Activated CD8-positive, alpha-beta memory T cell treated with anti-CD3 and anti-CD28 coated beads for 36 hours (primary cell): ENCODE measurements around the gene SCGN. TPM values are rescaled to one million over a fixed set of nuclear protein-coding genes. Genes with fewer than 3 reads are reported as not detected.

Experiments
- CTCF ChIA-PET: fragments of 350-600 bp; sonication (Branson Sonifier 250); formaldehyde crosslinking; loops from one replicate; lab custom pipeline; 2021; ENCODE audit warnings: antibody characterized with exemption; lab: Charles Lee
- POLR2A ChIA-PET: fragments of 350-600 bp; sonication (Branson Sonifier 250); formaldehyde crosslinking; loops from one replicate; lab custom pipeline; 2021; ENCODE audit warnings: antibody characterized with exemption; lab: Charles Lee
- total RNA-seq, 2 experiments: library from RNA; stranded (reverse); gene quantifications; one replicate each; pipeline ENCODE4 v1.2.3, GENCODE V29; 2021

Gene SCGN
- total RNA-seq, 2 experiments from 2014 or later = not detected

- ChIA-PET POLR2A (no interaction called here), CTCF (no interaction called here)
Measured at GRCh38 chr6:25637960-25638434, 14.0 kb upstream of the SCGN start.

- ChIA-PET CTCF (no interaction called here), POLR2A (no interaction called here)
Measured at GRCh38 chr6:25639653-25640052, 12.4 kb upstream of the SCGN start.

- CTCF ChIA-PET = no interaction called here
Measured at GRCh38 chr6:25640446-25640845, 11.6 kb upstream of the SCGN start.

DNA sequence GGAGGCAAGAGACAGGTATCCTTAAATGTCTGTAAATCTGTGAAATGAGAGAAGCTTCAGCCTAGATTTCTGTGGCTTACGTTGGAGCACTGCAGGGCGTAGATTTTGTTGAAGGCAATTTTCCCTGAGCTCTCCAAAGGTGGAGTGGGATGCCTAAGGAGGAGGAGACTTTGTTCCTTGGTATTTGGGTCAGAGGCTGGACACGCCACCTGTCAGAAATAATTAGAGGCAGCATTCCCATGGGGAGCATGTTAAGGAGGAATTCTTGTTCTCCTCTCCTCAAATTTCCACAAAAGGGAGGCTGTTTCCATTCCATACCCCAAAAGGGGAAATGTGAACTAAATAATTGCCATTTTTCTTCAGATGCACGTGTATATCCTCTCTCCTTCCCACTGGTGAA is 11.1 kb upstream of the SCGN start:
- ChIA-PET POLR2A (no interaction called here), CTCF (no interaction called here)

More at GRCh38 chr6:25640446-25640845, 11.6 kb upstream of the SCGN start:
- POLR2A ChIA-PET = no interaction called here

GRCh38 chr6:25641377-25641776 is 10.6 kb upstream of the SCGN start:
- POLR2A ChIA-PET = no interaction called here
- CTCF ChIA-PET = no interaction called here

DNA sequence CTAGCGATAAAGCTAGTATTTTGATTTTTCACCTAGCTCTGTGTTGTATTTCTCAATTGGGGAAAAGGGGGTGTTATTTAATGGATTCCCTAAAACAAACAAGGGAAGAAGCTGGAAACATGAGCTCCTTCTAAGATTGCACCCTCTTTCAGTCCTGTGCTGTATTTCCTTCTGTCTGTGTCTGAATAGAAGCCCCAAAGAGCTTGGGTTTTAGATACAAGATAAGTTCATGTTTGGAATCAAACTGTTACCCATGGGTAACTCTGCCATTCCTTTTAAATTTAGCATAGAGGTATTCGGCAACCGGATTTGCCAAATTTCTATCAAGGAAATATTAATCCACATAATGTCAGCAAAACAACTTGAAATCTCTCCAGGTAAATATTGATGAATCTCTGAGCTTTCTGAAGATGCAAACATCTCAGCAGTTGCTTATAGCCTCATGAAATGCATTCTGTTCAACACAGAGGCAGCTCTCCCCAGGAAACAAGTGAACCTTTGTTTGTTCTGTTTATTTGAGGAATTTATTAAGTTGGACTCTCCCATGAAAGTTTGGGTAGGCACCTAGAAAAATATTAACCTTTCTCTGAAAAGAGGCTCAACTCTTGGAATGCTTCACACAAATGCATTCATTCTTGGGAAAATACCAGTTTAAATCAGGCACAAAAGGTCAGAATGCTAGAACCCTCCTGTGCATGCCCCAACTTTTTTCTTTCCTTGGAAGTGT is 9.9 kb upstream of the SCGN start:
- ChIA-PET CTCF (no interaction called here), POLR2A (no interaction called here)

DNA sequence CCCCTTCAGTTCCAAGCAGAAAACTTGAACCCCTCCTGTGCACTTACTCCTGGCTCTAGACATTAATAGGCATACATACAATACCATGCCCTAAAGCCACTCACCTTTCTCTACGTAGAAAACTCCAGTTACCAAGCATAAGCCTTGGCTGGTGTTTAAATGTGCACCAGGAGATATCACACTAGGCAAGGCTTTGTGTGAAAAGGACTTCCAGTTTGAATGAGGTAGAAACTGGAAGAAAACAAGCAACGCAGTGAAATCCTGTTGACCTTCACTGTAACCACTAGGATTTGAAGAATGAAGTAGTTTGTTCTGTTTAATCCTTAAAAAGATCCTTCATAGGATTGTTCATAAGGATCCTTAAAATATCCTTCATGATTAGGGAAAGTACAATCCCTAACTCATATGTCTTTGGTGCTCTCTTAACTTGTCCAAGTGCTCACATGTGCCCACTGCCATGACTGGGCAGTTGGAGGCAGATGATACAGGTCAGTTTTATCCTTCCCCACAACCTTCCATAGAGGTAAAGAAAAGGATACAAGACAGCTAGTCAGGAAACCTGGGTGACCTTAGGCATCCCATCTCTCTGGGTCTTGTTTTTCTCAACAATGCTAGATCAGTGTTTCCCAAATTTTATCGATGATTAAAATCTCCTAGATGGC is 9.2 kb upstream of the SCGN start:
- CTCF ChIA-PET = no interaction called here
- POLR2A ChIA-PET = no interaction called here

DNA sequence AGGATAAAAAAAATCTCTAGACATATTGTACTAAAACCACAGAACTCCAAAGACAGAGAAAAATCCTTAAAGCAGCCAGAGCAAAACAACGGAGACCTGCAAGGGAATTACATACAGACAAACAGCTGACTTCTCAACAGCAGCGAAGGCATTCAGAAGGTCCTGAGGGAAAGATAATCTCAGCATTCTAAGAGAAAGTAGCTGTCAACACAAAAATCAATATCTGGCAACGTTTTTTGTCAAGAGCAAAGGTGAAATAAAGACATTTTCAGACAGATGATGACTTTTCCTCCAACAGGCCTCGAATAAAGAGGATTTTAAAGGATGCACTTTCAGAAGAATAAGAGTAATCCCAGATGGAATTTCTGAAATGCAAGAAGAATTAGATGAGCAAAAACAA is 6.1 kb upstream of the SCGN start:
- ChIA-PET CTCF (interaction anchor here (0.5 kb wide), 1 partner anchor 301 kb away, joined by 3 read pairs; no protein-coding TSS in a partner anchor), POLR2A (no interaction called here)

GRCh38 chr6:25649611-25650010 is 2.4 kb upstream of the SCGN start:
- POLR2A ChIA-PET = no interaction called here
- CTCF ChIA-PET = no interaction called here

- ChIA-PET POLR2A (no interaction called here), CTCF (no interaction called here)
Measured at GRCh38 chr6:25655723-25656122, 3.7 kb downstream of the SCGN start.

DNA sequence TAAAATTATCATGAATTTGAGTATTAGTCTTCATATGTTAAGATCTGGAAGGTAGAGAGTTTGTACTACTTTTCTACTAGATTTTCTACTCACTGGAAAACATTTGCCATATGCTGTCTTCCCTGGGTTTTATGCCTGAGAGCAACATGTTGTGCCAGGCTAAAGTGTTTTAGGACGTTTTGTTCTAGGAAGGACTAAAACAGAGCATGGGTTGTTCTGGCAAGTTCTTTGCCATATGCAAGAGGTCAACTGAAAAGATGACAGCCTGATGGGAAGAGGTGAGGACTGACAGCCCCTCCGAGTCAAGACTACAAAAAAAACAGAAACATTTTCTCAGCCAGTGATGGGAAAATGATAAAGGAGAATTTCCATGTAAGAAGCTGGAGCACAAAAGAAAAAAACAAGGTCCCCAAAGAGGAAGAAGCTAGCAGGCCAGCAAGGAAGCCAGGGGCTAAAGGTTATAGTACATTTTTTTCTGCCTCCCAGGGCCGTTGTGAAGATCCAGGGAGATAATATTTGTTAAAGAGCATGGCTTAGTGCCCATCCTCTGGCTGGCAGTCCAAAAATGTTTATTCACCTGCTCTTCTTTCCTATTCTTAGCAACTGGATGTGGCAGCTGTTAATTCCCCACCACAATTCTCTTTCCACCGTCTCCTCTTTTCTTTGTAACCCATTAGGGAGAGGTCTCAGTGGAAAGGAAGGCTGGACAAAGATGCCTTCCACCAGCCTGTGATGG is 7.8 kb downstream of the SCGN start:
- POLR2A ChIA-PET = no interaction called here
- CTCF ChIA-PET = no interaction called here

GRCh38 chr6:25660512-25660911 is 8.5 kb downstream of the SCGN start:
- POLR2A ChIA-PET = no interaction called here

GRCh38 chr6:25661129-25661779 is 9.2 kb downstream of the SCGN start:
- CTCF ChIA-PET = no interaction called here

More at GRCh38 chr6:25660512-25660911, 8.5 kb downstream of the SCGN start:
- CTCF ChIA-PET = no interaction called here

GRCh38 chr6:25665455-25665854 is 13.4 kb downstream of the SCGN start:
- ChIA-PET CTCF (no interaction called here), POLR2A (no interaction called here)

More at GRCh38 chr6:25661129-25661779, 9.2 kb downstream of the SCGN start:
- POLR2A ChIA-PET = no interaction called here

DNA sequence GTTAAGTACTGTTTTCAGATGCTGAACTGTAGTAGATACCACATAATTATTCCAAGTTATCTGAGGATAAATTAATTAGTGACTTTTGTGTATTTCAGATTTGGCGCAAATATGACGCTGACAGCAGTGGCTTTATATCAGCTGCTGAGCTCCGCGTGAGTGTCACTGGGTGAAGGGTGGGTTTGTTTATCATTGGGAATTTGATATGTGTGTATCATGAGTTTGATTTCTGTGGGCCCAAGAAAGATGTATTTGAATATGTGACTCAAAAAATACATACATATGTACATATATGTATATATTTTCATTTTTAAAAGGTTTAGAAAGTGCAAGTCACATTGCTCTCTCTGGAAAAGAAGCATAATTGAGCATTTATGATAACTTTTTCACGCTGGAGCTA is 17.4 kb downstream of the SCGN start:
- CTCF ChIA-PET = no interaction called here
- POLR2A ChIA-PET = no interaction called here

DNA sequence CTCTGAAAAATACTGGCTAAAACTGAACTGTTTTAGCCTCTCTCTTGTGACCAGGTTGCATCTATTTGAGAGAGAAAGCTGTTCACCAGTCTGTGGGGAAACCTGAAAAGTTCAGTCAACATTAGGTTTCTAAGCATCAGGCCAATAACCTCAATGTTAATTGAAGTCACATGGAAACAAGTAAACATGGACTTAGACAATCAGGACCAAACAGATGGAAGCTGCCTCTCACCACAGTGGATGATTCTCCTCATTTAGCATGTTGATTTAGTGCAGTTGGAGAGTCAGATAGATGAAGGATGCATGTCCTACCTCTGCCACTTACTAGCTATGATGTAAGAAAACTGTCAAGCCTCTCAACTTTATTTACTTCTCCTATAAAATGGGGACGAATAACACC is 18.2 kb downstream of the SCGN start:
- ChIA-PET POLR2A (no interaction called here), CTCF (no interaction called here)

GRCh38 chr6:25670793-25671513 is 18.9 kb downstream of the SCGN start:
- CTCF ChIA-PET = no interaction called here
- POLR2A ChIA-PET = no interaction called here

DNA sequence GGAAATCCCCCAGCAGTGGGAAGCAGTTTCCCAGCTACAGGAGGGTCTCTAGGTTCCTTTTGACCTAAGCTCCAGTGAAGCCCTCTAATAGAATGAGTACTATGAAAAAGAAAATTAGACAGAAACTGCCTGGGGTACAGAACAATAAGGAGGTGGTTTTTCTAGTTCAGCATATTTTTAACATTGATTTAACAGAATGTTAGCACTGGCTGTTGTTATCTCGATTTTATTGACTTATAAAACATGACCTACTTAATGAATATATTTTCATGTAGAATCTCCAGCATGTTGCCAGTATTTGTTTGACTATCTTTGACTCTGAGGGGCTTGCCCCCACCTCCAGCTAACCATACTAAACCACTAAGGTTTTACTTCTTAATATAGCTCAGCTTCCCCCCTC is 19.6 kb downstream of the SCGN start:
- CTCF ChIA-PET = no interaction called here
- POLR2A ChIA-PET = no interaction called here

- CTCF ChIA-PET = no interaction called here
- POLR2A ChIA-PET = no interaction called here
Measured at GRCh38 chr6:25675167-25675566, 23.2 kb downstream of the SCGN start.
